SU-DHL-6 (cell line): ENCODE data around the gene EED.

Experiments
- EZH2phosphoT487 ChIP-seq: fragments of 200-600 bp; sonication (generic), shearing (Covaris generic); conservative IDR thresholded peaks from 2 replicates; pipeline ENCODE4 v1.6.1; 2018; ENCODE audit warnings: mild to moderate bottlenecking, antibody characterized with exemption, low read length, moderate library complexity, mixed read lengths
- TF ChIP-seq, protein P1 (sequence below): fragments of 200-600 bp; sonication (generic); IDR thresholded peaks from one replicate; pipeline ENCODE4 v1.5.1; 2017; ENCODE audit warnings: antibody characterized with exemption, mild to moderate bottlenecking, low read length, moderate library complexity; ENCODE audit not compliant: insufficient read depth, poor library complexity, severe bottlenecking

DNA sequence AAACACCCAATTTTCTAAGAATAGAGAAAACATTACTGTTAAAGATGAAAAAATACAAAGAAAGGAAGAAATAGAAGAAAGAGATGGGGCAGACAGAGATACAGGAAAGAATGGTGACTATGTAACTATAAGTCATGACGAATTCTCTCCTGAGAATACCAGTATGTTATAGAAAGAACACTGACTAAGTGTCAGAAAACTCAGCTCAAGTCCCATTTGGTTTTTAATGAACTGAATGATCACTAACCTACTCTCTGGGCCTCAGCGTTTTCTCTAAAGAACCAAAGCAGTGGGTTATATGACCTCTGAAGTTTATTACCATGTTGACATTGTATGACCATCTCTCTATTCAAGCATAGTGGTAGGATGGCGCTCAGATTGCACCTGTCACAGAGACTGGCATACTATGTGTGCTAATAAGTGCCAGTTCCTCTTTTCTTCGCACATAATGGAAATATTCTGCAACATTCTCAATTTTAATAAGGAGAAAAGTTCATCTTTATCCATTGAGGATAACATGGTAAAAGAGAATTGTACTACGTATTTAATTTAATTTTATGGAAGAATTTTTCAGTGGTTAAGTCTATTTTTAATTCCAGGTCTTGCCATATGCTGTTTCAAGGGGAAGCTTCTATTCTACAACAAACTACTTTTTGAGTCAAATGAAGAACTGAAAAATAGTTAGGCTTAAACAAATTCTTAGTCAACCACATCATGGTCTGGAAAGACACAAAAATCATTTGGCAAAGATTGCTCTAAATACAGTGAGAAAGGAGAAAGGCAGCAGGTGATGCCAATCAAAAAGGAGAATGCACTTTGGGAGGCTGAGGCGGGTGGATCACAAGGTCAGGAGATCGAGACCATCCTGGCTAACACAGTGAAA lies 25.0 kb upstream of the EED start:
- TF ChIP-seq, protein P1, sequence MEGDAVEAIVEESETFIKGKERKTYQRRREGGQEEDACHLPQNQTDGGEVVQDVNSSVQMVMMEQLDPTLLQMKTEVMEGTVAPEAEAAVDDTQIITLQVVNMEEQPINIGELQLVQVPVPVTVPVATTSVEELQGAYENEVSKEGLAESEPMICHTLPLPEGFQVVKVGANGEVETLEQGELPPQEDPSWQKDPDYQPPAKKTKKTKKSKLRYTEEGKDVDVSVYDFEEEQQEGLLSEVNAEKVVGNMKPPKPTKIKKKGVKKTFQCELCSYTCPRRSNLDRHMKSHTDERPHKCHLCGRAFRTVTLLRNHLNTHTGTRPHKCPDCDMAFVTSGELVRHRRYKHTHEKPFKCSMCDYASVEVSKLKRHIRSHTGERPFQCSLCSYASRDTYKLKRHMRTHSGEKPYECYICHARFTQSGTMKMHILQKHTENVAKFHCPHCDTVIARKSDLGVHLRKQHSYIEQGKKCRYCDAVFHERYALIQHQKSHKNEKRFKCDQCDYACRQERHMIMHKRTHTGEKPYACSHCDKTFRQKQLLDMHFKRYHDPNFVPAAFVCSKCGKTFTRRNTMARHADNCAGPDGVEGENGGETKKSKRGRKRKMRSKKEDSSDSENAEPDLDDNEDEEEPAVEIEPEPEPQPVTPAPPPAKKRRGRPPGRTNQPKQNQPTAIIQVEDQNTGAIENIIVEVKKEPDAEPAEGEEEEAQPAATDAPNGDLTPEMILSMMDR, result no peak
- TF ChIP-seq EZH2phosphoT487, result no peak
